ENCODE data around the gene ZNF28.

DNA sequence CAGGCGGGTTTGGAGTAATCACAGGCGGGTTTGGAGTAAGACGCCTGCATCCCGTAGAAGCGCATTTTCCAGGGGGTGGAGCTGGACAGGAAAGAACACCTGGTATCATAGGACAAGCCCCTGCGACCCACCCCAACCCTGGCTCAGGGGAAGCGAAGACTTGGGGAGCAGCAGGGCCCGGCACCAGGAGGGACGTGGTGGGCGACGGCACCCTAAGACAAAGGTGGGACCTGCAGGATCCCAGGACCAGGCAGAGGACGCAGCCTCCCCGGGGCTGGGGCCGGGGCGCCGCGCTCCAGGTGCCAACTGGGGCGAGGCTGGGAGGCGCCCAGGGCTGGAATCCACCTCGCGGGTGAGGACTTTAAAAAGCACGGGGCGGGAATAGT lies 35.4 kb downstream of the ZNF28 start:
- TF ChIP-seq EZH2 (IDR thresholded peaks at IDR 0.05; ENCODE audit: low read length, unreplicated experiment) (no peak), EZH2phosphoT487 (IDR thresholded peaks at IDR 0.05; ENCODE audit: borderline replicate concordance, low read length) (no peak)
- TF ChIP-seq, protein P1, sequence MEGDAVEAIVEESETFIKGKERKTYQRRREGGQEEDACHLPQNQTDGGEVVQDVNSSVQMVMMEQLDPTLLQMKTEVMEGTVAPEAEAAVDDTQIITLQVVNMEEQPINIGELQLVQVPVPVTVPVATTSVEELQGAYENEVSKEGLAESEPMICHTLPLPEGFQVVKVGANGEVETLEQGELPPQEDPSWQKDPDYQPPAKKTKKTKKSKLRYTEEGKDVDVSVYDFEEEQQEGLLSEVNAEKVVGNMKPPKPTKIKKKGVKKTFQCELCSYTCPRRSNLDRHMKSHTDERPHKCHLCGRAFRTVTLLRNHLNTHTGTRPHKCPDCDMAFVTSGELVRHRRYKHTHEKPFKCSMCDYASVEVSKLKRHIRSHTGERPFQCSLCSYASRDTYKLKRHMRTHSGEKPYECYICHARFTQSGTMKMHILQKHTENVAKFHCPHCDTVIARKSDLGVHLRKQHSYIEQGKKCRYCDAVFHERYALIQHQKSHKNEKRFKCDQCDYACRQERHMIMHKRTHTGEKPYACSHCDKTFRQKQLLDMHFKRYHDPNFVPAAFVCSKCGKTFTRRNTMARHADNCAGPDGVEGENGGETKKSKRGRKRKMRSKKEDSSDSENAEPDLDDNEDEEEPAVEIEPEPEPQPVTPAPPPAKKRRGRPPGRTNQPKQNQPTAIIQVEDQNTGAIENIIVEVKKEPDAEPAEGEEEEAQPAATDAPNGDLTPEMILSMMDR (conservative IDR thresholded peaks at IDR 0.05; ENCODE audit: low read depth, low read length), result no peak
